HCT116 (cell line): ENCODE results near the gene TBK1. TPM values are rescaled to one million over a fixed set of nuclear protein-coding genes. Genes with fewer than 3 reads are reported as not detected.

ENCODE experiments used
- ATAC-seq: fragments of 200-7000 bp; cut with Tn5 transposase; 2 replicates; pipeline ENCODE4 v1.9.1; 2020; ENCODE audit warnings: mild to moderate bottlenecking, moderate library complexity
- BruUV-seq: library from RNA; stranded (reverse); fragments of 400-500 nt; replicated peaks from 2 replicates; lab custom pipeline; 2021; lab: Mats Ljungman, UMichigan
- CTCF ChIA-PET: fragments of 300-600 bp; sonication (Branson Sonifier 250); formaldehyde crosslinking; loops from one replicate; lab custom pipeline; 2021; ENCODE audit warnings: antibody characterized with exemption; lab: Charles Lee
- POLR2A ChIA-PET: fragments of 300-600, 350-600 bp; sonication (Branson Sonifier 250); formaldehyde crosslinking; loops from one replicate; lab custom pipeline; 2021; ENCODE audit warnings: antibody characterized with exemption; lab: Charles Lee
- RAD21 ChIA-PET, 2 experiments: fragments of 300-600 bp; sonication (Branson Sonifier 250); formaldehyde crosslinking; loops; one replicate each; lab custom pipeline; 2023; ENCODE audit warnings: low total read pairs in 2 of 2; ENCODE audit not compliant: uncharacterized antibody in 2 of 2, unreplicated experiment in 2 of 2, low non-redundant PET in 1 of 2; lab: Charles Lee
- DNase-seq: peaks from one replicate; pipeline ENCODE4 v3.0.0-alpha.2; 2010; ENCODE audit warnings: low read depth, low spot score
- H2AFZ ChIP-seq: fragments of 200-600 bp; shearing (Covaris generic), sonication (generic); 2 replicates; pipeline ENCODE4 v1.6.1; 2017; ENCODE audit warnings: low read depth, mixed run types, mixed read lengths, antibody characterized with exemption, low read length; ENCODE audit not compliant: poor library complexity, severe bottlenecking
- H3K27ac ChIP-seq: 2 replicates; pipeline ENCODE4 v1.5.1; 2012; ENCODE audit warnings: low read depth, low read length
- H3K27me3 ChIP-seq: fragments of 200-600 bp; sonication (generic); 2 replicates; pipeline ENCODE4 v1.6.1; 2016; ENCODE audit warnings: mixed run types, low read length, mixed read lengths; ENCODE audit not compliant: insufficient read depth
- H3K36me3 ChIP-seq, 2 experiments: fragments of 200-500 bp in 1 of 2; fragments of 200-600 bp in 1 of 2; sonication (Bioruptor generic) in 1 of 2; sonication (generic) in 1 of 2; 2 replicates each; pipeline versions ENCODE4 v1.5.1 to v1.6.1; 2014 to 2016; ENCODE audit warnings: low read length in 2 of 2, inconsistent platforms in 1 of 2, mixed read lengths in 1 of 2, mixed run types in 1 of 2; ENCODE audit not compliant: insufficient read depth in 2 of 2, control insufficient read depth in 1 of 2
- H3K4me1 ChIP-seq, 2 experiments: fragments of 200-600 bp in 1 of 2; sonication (generic) in 1 of 2; 2 replicates each; pipeline versions ENCODE4 v1.5.1 to v1.6.1; 2012 to 2017; ENCODE audit warnings: low read length in 2 of 2, inconsistent platforms in 1 of 2, mild to moderate bottlenecking in 1 of 2, mixed read lengths in 1 of 2, mixed run types in 1 of 2, moderate library complexity in 1 of 2; ENCODE audit not compliant: insufficient read depth in 2 of 2, control insufficient read depth in 1 of 2
- H3K4me2 ChIP-seq: fragments of 200-600 bp; sonication (generic); 2 replicates; pipeline ENCODE4 v1.6.1; 2017; ENCODE audit warnings: mixed run types, low read length, mixed read lengths
- H3K4me3 ChIP-seq, 2 experiments: fragments of 200-600 bp in 1 of 2; sonication (generic) in 1 of 2; replicated peaks in 1 of 2; 2 replicates each; pipeline ENCODE4 v1.5.1; 2011 to 2016; ENCODE audit warnings: low read length in 2 of 2, control low read depth in 1 of 2, low read depth in 1 of 2, mild to moderate bottlenecking in 1 of 2, mixed read lengths in 1 of 2, mixed run types in 1 of 2
- H3K79me2 ChIP-seq: fragments of 200-600 bp; sonication (generic); 2 replicates; pipeline ENCODE4 v1.6.1; 2017; ENCODE audit warnings: mild to moderate bottlenecking, mixed run types, low read length, moderate library complexity, mixed read lengths; ENCODE audit not compliant: insufficient read depth
- H3K9ac ChIP-seq: fragments of 200-600 bp; sonication (generic); 2 replicates; pipeline ENCODE4 v1.6.1; 2016; ENCODE audit warnings: low read length, mixed read lengths
- H3K9me2 ChIP-seq: fragments of 200-600 bp; sonication (generic), shearing (Covaris generic); 2 replicates; pipeline ENCODE4 v1.6.1; 2017; ENCODE audit warnings: mixed run types, mild to moderate bottlenecking, moderate library complexity; ENCODE audit not compliant: insufficient read depth
- H3K9me3 ChIP-seq, 2 experiments: fragments of 200-500 bp in 1 of 2; fragments of 200-600 bp in 1 of 2; sonication (Bioruptor generic) in 1 of 2; sonication (generic) in 1 of 2; 2 replicates each; pipeline ENCODE4 v1.6.1; 2014 to 2017; ENCODE audit warnings: low read length in 2 of 2, mixed read lengths in 2 of 2, inconsistent platforms in 1 of 2, low read depth in 1 of 2, mild to moderate bottlenecking in 1 of 2, mixed run types in 1 of 2, moderate library complexity in 1 of 2; ENCODE audit not compliant: control insufficient read depth in 1 of 2, insufficient read depth in 1 of 2
- H4K20me1 ChIP-seq: fragments of 200-600 bp; sonication (generic), shearing (Covaris generic); 2 replicates; pipeline ENCODE4 v1.6.1; 2017; ENCODE audit warnings: mixed run types, mild to moderate bottlenecking, moderate library complexity; ENCODE audit not compliant: insufficient read depth
- CBX3 ChIP-seq: IDR thresholded peaks from 2 replicates; pipeline ENCODE4 v1.6.1; 2012; ENCODE audit warnings: low read depth
- CTCF ChIP-seq, 3 experiments: fragments of 200-600 bp in 1 of 3; sonication (generic) in 1 of 3; IDR thresholded peaks in 2 of 3; conservative IDR thresholded peaks in 1 of 3; 2 replicates each; pipeline ENCODE4 v1.5.1; 2012 to 2017; ENCODE audit warnings: low read depth in 2 of 3, low read length in 2 of 3, antibody characterized with exemption in 1 of 3, borderline replicate concordance in 1 of 3, control low read depth in 1 of 3, mild to moderate bottlenecking in 1 of 3, mixed read lengths in 1 of 3, mixed run types in 1 of 3, moderate library complexity in 1 of 3; ENCODE audit not compliant: insufficient read depth in 1 of 3
- EGR1 ChIP-seq: IDR thresholded peaks from 2 replicates; pipeline ENCODE4 v1.6.1; 2012; ENCODE audit warnings: low read depth
- EZH2phosphoT487 ChIP-seq: fragments of 200-600 bp; IDR thresholded peaks from 2 replicates; pipeline ENCODE4 v1.6.1; 2018; ENCODE audit warnings: antibody characterized with exemption, borderline replicate concordance
- MAX ChIP-seq: IDR thresholded peaks from 2 replicates; pipeline ENCODE4 v1.6.1; 2012
- POLR2AphosphoS5 ChIP-seq: IDR thresholded peaks from 2 replicates; pipeline ENCODE4 v1.6.1; 2011; ENCODE audit warnings: mild to moderate bottlenecking, low read depth, low read length, moderate library complexity
- SIN3A ChIP-seq: IDR thresholded peaks from 2 replicates; pipeline ENCODE4 v1.6.1; 2012; ENCODE audit warnings: low read depth
- SP1 ChIP-seq: IDR thresholded peaks from 2 replicates; pipeline ENCODE4 v1.6.1; 2012; ENCODE audit warnings: low read depth
- intact Hi-C: fragments of 100-400 bp; cut with micrococcal nuclease; formaldehyde crosslinking; loops from 2 replicates; pipeline ENCODE4 v1.10.0; 2022
- total RNA-seq: library from RNA; stranded (reverse); gene quantifications from one replicate; pipeline ENCODE4 v1.2.1, GENCODE V29; 2021; ENCODE audit not compliant: unreplicated experiment

The TBK1 gene
- total RNA-seq, 1 experiment from 2014 or later, result 27.0 TPM

- Histone ChIP-seq H3K9me2 (no peaks in the 10 kb centered on the region), H3K9me3 (no peaks in the 10 kb centered on the region; a peak in 1 of 4 replicates), H3K4me1 (no peaks in the 10 kb centered on the region), H4K20me1 (0 out of 2 replicates have a peak, but pooled peaks cover 6% of the 10 kb centered on the region), H3K4me2 (no peak overlapping the region), H3K9ac (no peak overlapping the region), H3K79me2 (peaks cover 52% of the 10 kb centered on the region), H3K27me3 (no peaks in the 10 kb centered on the region), H3K36me3 (peaks cover 31 to 48% of the 10 kb centered on the region in 2 experiments), H2AFZ (no peak overlapping the region), H3K4me3 (no peak overlapping the region), H3K27ac (no peak overlapping the region)
- ChIA-PET RAD21 (no interaction called here), POLR2A (no interaction called here), CTCF (no interaction called here)
- no TSS peak for BruUV-seq
- ATAC-seq, result no peak
- intact Hi-C loops, result no loop called here
- DNase-seq, result no peak
- TF ChIP-seq MAX (no peak), EZH2phosphoT487 (no peak), SP1 (no peak), EGR1 (no peak), SIN3A (no peak), POLR2AphosphoS5 (no peak), CTCF (IDR thresholded peaks at IDR 0.05 in 2 of 3, conservative IDR thresholded peaks at IDR 0.05 in 1 of 3; ENCODE audit: borderline replicate concordance in 1 of 3, insufficient read depth in 1 of 3, low read depth in 2 of 3, low read length in 2 of 3) (no peak)
Measured at GRCh38 chr12:64475518-64475917, 23.6 kb downstream of the TBK1 start.

- ATAC-seq (no peak), DNase-seq (no peak)
- Histone ChIP-seq H3K9me2 (no peaks in the 10 kb centered on the region), H3K36me3 (peaks cover 23 to 40% of the 10 kb centered on the region in 2 experiments), H3K4me1 (no peaks in the 10 kb centered on the region), H3K9ac (no peak overlapping the region), H3K4me2 (no peak overlapping the region), H3K27ac (no peak overlapping the region), H3K79me2 (peaks cover 52% of the 10 kb centered on the region), H3K4me3 (no peak overlapping the region), H3K27me3 (no peaks in the 10 kb centered on the region), H3K9me3 (no peaks in the 10 kb centered on the region; a peak in 1 of 4 replicates), H2AFZ (no peak overlapping the region), H4K20me1 (0 out of 2 replicates have a peak, but pooled peaks cover 6% of the 10 kb centered on the region)
- ChIA-PET CTCF (no interaction called here), POLR2A (no interaction called here), RAD21 (no interaction called here)
- TF ChIP-seq EGR1 (no peak), CBX3 (peak; percentile 68; the same call in 1 of the 2 replicates)
- intact Hi-C loops, result no loop called here
- BruUV-seq, result no TSS peak
Measured at GRCh38 chr12:64476844-64477243, 24.9 kb downstream of the TBK1 start.
